ENCODE measurements around the gene MAN2B2. TPM values are rescaled to one million over a fixed set of nuclear protein-coding genes. Genes with fewer than 3 reads are reported as not detected.

Gene MAN2B2
- total RNA-seq, 2 experiments from 2014 or later: 13.7 to 19.4 TPM

- CTCF ChIA-PET (ENCODE audit: unreplicated experiment): no interaction called here
- no TSS peak for BruUV-seq (replicated peaks)
- DNase-seq (ENCODE audit: low spot score): no peak
- Histone ChIP-seq H3K27ac (ENCODE audit: low read depth, low read length, poor library complexity, severe bottlenecking) (no peak overlapping the region), H4K20me1 (ENCODE audit: insufficient read depth, low read length) (no peaks in the 10 kb centered on the region), H3K79me2 (ENCODE audit: insufficient read depth, low read depth, low read length) (no peaks in the 10 kb centered on the region), H2AFZ (ENCODE audit: low read length) (no peak overlapping the region), H3K9me3 (ENCODE audit: low read length) (no peaks in the 10 kb centered on the region), H3K9me2 (ENCODE audit: insufficient read depth, low read length) (no peaks in the 10 kb centered on the region), H3K36me3 (ENCODE audit: insufficient read depth, low read length) (no peaks in the 10 kb centered on the region), H3K4me2 (ENCODE audit: low read length) (no peak overlapping the region), H3K4me3 (ENCODE audit: low read depth, low read length, poor library complexity, severe bottlenecking) (no peak overlapping the region), H3K4me1 (ENCODE audit: insufficient read depth, low read length, poor library complexity, severe bottlenecking) (no peaks in the 10 kb centered on the region)
- intact Hi-C loops (cut with micrococcal nuclease; ENCODE audit: unreplicated experiment): no loop called here
- POLR2A ChIA-PET: interaction anchor here (0.7 kb wide), 1 partner anchor 33 kb away, joined by 3 read pairs; no protein-coding TSS in a partner anchor
- no peak for TF ChIP-seq EZH2phosphoT487 (IDR thresholded peaks at IDR 0.05; ENCODE audit: borderline replicate concordance, low read depth, low read length)
- no peak for TF ChIP-seq CTCF (conservative IDR thresholded peaks at IDR 0.05; ENCODE audit: low read length)
These were observed 18.7 kb upstream of the MAN2B2 start for GRCh38 chr4:6556263-6556662.

- no peak for DNase-seq (ENCODE audit: low spot score)
- H3K9me3 ChIP-seq (ENCODE audit: low read length): no peaks in the 10 kb centered on the region
- POLR2A ChIA-PET: no interaction called here
- no peaks in the 10 kb centered on the region for H3K4me1 ChIP-seq (ENCODE audit: insufficient read depth, low read length, poor library complexity, severe bottlenecking)
- no peak overlapping the region for H2AFZ ChIP-seq (ENCODE audit: low read length)
- no peaks in the 10 kb centered on the region for H3K79me2 ChIP-seq (ENCODE audit: insufficient read depth, low read depth, low read length)
- H4K20me1 ChIP-seq (ENCODE audit: insufficient read depth, low read length): no peaks in the 10 kb centered on the region
- no peak overlapping the region for H3K4me3 ChIP-seq (ENCODE audit: low read depth, low read length, poor library complexity, severe bottlenecking)
- CTCF ChIA-PET (ENCODE audit: unreplicated experiment): no interaction called here
- intact Hi-C loops (cut with micrococcal nuclease; ENCODE audit: unreplicated experiment): no loop called here
- TF ChIP-seq CTCF (conservative IDR thresholded peaks at IDR 0.05; ENCODE audit: low read length) (no peak), EZH2phosphoT487 (IDR thresholded peaks at IDR 0.05; ENCODE audit: borderline replicate concordance, low read depth, low read length) (no peak)
- no peaks in the 10 kb centered on the region for H3K36me3 ChIP-seq (ENCODE audit: insufficient read depth, low read length)
- BruUV-seq (replicated peaks): no TSS peak
- H3K27ac ChIP-seq (ENCODE audit: low read depth, low read length, poor library complexity, severe bottlenecking): no peak overlapping the region
- no peaks in the 10 kb centered on the region for H3K9me2 ChIP-seq (ENCODE audit: insufficient read depth, low read length)
- H3K4me2 ChIP-seq (ENCODE audit: low read length): no peak overlapping the region
These were observed 17.8 kb upstream of the MAN2B2 start for GRCh38 chr4:6557185-6557584.

GRCh38 chr4:6557856-6558255 is 17.1 kb upstream of the MAN2B2 start:
- no peak for DNase-seq (ENCODE audit: low spot score)
- Histone ChIP-seq H4K20me1 (ENCODE audit: insufficient read depth, low read length) (no peaks in the 10 kb centered on the region), H3K36me3 (ENCODE audit: insufficient read depth, low read length) (no peaks in the 10 kb centered on the region), H3K4me3 (ENCODE audit: low read depth, low read length, poor library complexity, severe bottlenecking) (no peak overlapping the region), H3K9me3 (ENCODE audit: low read length) (no peaks in the 10 kb centered on the region), H2AFZ (ENCODE audit: low read length) (no peak overlapping the region), H3K9me2 (ENCODE audit: insufficient read depth, low read length) (no peaks in the 10 kb centered on the region), H3K4me1 (ENCODE audit: insufficient read depth, low read length, poor library complexity, severe bottlenecking) (no peaks in the 10 kb centered on the region), H3K27ac (ENCODE audit: low read depth, low read length, poor library complexity, severe bottlenecking) (no peak overlapping the region), H3K4me2 (ENCODE audit: low read length) (no peak overlapping the region), H3K79me2 (ENCODE audit: insufficient read depth, low read depth, low read length) (no peaks in the 10 kb centered on the region)
- ChIA-PET POLR2A (no interaction called here), CTCF (ENCODE audit: unreplicated experiment) (no interaction called here)
- no TSS peak for BruUV-seq (replicated peaks)
- intact Hi-C loops (cut with micrococcal nuclease; ENCODE audit: unreplicated experiment): no loop called here
- TF ChIP-seq CTCF (conservative IDR thresholded peaks at IDR 0.05; ENCODE audit: low read length): no peak
- TF ChIP-seq EZH2phosphoT487 (IDR thresholded peaks at IDR 0.05; ENCODE audit: borderline replicate concordance, low read depth, low read length): no peak
